OCI-LY7 (cell line): ENCODE measurements around the gene HRCT1.
A peak's percentile ranks its signal among the peaks of the same experiment; 100 is the strongest.

ENCODE experiments used
- CTCF ChIP-seq: fragments of 200-600 bp; sonication (generic); conservative IDR thresholded peaks from 2 replicates; pipeline ENCODE4 v1.5.1; 2014; ENCODE audit warnings: mild to moderate bottlenecking, antibody characterized with exemption, low read length, moderate library complexity, mixed read lengths
- EZH2phosphoT487 ChIP-seq: fragments of 200-600 bp; sonication (generic); IDR thresholded peaks from 2 replicates; pipeline ENCODE4 v1.6.1; 2018; ENCODE audit warnings: low read depth, borderline replicate concordance, mild to moderate bottlenecking, mixed run types, antibody characterized with exemption, low read length, moderate library complexity, mixed read lengths

- TF ChIP-seq CTCF (peak; percentile 94), EZH2phosphoT487 (no peak)
These were observed 3.0 kb upstream of the HRCT1 start for GRCh38 chr9:35903049-35903448.
